Posterior cingulate gyrus (tissue), 11 donors: ENCODE measurements around the gene MYO1B.

Source experiments
- DNase-seq, 10 donors: peaks; one replicate each; pipeline versions ENCODE4 v3.0.0 to v3.0.0-alpha.2; 2020 to 2021; ENCODE audit warnings: mixed read lengths in 3 of 10
- intact Hi-C: fragments of 100-400 bp; cut with DNase I; formaldehyde crosslinking; loops from one replicate; pipeline ENCODE4 v1.15.1; 2023

MYO1B gene

DNA sequence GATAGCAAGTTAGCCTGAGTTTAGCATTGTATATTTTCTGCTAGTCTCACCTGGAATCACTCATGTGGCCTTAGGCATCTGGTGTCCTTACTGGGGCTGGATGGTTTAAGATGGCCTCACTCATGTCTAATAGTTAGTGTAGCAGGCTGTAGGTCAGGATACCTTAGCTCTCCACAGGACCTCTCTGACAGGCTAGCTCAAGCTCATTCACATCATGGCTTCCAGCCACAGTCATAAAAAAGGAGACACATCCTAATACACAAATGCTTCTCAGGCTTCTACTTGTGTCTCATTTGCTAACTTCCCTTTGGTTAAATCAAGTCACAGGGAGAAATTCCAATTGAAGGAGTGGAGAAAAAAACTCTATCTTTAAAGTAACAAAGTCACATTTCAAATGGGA, 47.7 kb downstream of the MYO1B start:
- intact Hi-C loops: no loop called here
- DNase-seq: no peak

DNA sequence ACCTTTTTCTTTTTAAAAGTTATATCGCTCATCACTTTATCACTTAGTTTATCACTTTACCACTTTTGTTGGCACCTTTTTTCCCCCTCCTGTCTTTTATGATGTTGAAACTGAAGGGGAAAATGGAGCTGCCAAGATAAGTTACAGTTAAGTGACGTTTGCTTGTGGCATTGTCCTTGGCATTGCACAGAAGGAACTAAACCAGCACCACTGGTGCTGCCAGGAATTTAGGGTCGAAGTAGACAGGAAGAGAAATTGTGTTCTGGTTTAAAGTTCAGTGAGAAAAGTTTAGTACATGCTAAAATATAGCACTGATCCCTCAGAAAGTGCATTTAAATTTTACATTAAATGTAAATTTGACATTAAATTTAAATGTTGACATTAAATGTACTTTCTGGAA, 49.9 kb downstream of the MYO1B start:
- intact Hi-C loops: no loop called here
- no peak for DNase-seq

DNA sequence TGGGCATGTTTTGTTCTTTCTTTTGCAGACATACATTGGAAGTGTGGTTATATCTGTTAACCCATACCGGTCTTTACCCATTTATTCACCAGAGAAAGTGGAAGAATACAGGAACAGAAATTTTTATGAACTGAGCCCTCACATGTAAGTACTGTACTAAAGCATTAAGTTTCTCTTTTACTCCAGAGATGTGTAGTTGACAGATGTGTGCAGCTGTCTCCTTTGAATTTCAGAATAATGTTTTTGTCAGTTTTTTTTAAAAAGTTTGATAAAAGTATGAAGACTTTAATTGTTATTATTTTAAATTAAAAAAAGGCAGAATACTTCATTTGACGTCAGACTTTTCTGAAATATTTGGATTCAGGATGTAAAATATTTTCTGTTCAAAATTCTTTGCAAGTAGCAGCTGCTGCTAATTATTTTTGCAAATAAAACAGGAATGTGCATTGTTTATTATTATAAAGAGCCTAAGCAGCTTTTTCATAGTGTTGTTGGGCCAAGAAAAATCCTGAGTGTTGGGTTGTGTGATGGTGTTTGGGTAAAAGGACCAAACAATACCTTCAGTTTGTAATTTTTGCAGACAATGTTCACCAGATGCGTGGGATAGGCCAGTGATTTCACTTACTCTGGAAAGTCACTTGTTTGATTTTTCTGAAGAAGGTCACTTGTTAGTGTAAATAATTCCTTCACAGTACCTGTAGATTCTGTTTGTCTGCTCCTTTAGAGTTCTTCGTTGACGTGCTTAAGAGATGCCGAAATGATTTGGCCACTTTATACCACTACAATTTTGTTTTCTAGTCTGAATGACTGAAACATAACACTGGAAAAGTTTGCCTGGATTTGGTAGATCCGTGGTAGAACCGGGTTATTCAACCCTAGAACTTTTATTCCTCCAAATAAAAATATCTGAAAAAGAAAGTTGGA, 51.1 kb downstream of the MYO1B start:
- DNase-seq: no peak
- intact Hi-C loops: no loop called here

DNA sequence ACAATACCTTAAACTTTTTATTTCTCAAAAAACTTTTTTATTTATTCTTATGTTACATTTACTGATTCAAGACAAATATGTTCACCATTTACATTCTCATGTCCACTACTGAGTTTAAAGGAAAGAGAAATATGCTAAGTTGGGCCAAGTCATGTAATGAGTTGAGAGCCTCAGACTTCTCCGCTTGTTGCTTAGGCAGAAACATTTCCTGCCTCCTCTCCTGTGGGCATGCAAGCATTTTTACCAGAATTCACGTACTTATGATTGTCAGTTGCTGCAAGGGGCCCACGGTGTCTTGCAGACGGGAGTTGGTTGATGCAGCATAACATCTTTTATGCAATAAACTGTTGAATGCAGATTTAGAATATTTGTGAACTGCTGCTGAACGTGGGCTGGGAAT, 51.8 kb downstream of the MYO1B start:
- intact Hi-C loops: no loop called here
- DNase-seq: no peak

DNA sequence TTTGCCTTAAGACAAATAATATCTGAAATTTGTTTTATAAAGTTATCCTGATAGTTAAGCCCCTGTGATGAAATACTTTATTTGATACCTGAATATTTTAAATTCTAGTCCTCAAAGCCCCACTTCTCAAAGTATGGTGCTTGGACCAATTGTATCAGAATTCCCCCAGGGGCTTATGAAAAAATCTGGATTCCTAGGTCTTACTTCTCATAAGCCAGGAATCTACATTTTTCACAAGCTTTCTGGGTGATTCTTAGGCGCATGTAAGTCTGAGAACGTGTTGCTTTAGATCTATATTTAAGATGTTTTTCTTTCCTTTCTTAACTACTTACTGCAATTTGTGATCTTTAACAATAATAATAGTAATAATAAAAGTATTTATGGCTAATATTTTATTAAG, 53.1 kb downstream of the MYO1B start:
- no peak for DNase-seq
- intact Hi-C loops: no loop called here

DNA sequence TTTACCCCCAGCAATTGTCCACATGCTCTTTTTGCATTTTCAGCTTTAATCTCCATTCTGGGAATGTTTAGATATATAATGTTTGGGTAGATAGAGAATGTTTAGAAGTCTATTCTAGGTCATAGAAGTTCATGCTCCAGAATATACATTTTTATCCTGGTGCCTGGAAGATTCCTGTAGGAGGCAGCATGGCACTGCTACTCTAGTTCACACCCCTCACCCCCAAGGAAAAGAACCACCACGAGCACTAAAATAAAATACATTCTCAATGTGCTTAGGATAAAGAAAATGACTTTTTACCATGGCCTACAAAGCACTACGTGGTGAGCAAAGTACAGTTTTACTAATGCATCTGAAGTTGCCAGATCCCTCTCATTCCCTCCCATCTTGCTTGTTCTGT, 53.8 kb downstream of the MYO1B start:
- no peak for DNase-seq
- intact Hi-C loops: no loop called here

DNA sequence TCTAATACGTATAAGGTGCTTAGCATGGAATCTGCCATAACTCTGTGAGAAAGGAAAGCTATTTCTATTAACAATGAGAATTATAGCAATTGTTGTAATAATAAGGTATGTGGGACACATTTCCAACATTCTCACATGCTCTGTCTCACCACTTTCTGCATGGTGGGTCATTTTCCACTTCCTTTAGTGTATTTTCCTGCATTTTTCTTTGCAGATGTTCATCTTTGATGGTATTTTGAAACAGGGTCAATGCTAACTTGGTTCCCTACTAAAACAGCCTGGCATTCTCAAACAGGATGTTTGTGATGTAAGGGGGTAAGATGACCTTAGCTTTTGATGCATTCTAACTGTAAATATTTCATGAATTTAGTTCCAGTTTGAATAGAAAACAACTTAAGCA, 54.7 kb downstream of the MYO1B start:
- intact Hi-C loops: loop anchor here (2.0 kb wide), 1 partner anchor 13 kb away; no protein-coding TSS in a partner anchor
- DNase-seq: no peak

DNA sequence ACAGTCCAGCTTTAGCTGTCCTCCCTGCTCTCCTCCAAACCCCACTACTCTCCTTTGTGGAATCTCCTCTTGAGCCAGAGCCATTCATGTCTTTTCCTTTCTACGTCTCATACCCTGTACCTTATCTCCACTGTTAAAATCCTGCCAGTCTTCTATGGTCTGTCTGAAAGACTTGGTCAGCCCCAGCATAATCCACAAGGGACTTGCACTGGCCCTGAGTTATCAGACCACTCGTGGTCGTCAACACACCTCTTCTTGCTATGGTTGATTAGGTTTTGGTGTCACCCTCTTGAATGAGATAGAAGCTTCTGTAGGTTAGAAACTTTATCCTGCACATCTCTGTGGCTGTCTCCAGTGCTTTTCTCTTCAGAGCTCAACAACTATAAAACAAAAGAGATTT, 56.8 kb downstream of the MYO1B start:
- DNase-seq: no peak
- intact Hi-C loops: loop anchor here (2.0 kb wide), 1 partner anchor 15 kb away; no protein-coding TSS in a partner anchor

DNA sequence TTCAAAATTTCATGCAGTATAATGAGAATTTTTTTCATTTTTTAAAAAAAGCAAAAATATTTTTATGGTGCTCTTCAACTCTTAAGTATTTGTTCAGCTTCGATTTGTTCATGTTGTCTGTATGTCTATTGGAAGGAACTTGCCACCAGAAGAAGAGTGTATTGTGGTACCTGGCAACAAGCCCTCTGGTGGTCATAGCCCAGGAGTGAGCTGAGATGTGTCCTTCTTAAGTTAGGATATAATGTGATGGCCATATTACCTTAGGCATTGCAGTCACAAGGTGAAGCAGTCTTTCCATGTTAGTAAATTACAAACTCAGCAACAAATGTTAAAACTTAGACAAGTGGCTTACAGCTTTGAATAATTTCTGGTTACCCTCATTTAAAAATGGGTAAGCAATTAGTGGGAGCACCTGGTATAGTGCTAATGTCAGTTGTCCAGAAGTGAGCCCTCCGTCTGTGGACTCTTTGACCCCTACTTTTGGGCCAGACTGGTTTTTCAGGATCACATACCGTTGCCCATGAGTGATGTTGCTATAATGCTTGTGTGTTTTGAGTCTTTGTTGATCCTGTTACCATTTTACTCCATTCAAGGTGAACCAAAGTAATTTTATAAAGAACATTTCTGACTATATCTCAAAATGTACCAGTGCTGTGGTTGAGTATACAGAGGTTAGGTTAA, 57.4 kb downstream of the MYO1B start:
- no peak for DNase-seq
- intact Hi-C loops: no loop called here

DNA sequence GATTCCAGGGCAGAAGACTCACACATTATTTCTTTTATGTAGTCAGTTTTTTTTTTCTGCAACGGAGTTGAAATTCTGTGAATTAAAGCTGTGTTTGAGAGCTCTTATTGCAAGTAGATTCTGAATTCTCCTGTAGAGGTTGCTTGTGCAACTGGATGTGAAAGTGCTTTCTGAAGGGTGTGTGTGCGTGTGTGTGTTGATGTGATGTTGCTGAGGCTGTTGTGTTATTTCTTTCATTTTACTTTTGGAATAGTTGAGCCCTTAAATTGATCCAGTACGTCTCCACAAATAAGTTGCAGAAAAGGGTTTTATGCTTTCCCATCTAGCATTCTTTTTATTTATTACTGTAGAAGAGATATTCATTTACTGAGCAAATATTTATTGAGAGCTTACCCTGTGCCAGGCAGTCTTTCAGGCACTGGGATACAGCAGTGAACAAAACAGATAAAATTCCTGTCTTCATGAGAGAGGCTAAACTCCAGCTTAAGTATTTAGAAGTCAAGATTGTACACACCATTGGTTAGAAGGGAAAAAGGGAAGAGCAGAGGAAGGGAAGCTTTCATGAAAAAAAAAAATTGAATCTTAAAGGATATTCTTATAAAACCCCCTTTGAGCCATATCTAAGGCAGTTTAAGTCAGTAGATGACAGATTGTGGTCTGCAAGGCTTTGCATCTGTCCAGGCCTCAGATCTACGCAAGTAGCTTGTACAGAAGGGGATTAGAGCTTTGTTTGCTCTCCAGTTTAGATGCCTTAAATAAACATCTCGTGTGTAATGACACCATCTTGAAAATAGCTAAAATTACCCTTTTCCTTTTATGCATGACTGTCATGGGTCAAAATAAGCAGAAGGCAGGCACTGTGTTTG, 58.2 kb downstream of the MYO1B start:
- DNase-seq: no peak
- intact Hi-C loops: no loop called here

DNA sequence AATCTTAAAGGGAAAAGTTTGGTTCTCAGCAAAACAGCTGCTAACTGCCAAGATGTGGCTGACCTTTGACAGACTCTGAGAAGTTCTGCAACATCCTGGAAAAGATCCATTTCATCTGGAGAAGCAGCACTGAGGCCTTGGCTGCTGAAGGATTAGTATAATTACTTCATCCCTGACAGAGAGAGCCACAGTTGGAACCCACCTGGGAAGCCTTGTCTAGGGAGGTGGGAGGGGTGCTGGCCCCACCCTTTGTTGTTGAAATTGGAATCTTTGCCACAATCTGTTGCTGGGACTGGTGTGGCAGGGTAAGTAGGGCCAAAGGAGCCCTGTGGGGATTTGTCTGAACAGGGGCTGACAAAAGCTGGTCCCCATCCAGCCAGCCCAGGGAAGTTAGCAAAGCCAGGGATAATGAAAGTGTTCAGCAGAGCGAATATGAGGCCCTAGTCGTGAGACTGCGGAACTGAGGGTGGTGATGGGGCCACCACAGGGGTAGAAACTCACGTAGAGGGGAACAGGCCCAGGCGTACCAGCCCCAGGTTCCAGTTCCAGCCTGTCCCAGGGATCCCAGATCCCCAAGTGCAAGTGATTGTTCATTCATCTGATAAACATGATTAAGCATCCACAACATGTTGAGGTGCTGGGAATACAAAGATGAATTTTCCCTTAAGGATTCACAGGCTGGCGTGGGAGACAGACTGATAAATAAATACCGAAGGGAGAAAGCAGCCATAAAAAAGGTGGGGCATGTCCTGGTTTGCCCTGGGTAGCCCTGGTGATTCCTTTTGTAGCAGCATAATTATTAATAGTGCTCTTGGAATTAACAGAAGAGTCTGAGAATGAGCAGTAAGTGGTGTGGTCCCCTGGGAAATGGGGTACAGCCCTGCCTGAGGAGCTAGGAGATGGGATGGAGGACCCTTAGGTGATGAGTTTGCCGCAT, 60.0 kb downstream of the MYO1B start:
- intact Hi-C loops: no loop called here
- no peak for DNase-seq

DNA sequence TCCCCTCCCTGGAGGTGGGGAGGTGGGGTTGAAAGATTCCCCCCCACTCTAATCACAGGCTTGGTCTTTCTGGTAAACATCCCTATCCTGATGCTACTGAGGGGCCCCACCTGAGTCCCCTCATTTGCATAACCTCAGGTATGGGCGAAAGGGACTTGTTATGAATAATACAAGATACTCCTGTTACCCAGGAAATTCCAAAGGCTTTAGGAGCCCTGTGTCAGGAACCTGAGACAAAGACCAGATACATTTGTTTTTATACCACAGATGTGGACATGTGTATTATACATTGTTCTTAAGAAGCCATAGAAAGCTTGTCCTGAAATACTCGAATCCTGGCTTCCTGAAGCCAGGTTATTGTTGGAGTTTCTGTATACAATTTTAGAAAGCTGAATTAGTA, 62.8 kb downstream of the MYO1B start:
- intact Hi-C loops: no loop called here
- no peak for DNase-seq

DNA sequence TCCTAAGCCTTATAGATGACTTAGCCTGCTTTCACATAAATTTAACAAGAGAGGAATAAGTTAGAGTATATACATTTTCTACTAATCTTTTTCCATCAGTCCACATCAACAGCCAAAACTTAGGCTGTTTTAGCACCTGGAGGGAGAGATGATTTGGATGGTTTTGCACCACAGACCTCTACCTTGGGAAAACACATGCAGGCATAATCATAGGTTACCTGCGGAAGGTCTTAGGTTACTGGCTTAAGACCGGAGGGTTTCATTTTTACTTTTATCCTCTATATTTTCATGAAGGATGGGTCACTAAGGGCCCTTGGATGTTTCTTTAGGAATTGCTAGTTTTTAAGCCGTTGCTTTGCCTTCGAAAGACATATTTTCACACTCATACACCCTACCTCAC, 66.0 kb downstream of the MYO1B start:
- intact Hi-C loops: no loop called here
- DNase-seq: no peak

DNA sequence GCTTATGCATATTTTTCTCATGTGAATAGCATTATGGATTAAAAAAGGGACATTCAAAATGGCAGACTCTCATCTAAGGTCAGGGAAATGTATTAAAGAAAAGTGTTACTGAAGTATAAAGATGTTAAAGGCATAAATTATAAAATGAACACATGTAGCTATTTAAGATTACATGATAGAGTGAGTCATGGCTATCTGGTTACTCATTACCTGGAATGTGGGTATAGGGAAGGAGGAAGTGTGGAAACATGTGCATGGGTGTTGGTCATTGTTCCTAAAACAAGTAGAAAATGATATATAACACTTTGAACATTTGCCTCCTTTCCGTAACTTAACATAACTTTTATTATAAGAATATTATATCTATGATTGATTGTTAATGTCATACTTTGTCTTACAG, 66.4 kb downstream of the MYO1B start:
- intact Hi-C loops: no loop called here
- DNase-seq: no peak

DNA sequence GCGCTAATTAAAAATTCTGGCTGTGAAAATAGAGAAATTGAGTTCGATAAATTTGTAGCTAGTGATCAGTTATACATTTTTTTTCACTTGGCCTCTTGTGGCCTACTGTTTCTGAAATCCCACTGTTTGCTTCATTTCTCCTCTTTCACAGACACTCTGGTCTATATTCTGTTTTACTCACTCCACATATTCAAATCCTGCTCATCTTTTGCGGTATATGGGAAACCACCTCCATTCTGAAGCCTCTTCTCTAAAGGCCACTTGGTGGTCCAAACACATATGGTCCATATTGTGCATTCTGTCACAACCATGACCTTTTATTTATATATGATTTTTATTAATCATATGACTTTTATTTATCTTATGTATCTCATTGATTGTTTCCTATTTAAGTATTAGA, 67.0 kb downstream of the MYO1B start:
- intact Hi-C loops: no loop called here
- DNase-seq: no peak

DNA sequence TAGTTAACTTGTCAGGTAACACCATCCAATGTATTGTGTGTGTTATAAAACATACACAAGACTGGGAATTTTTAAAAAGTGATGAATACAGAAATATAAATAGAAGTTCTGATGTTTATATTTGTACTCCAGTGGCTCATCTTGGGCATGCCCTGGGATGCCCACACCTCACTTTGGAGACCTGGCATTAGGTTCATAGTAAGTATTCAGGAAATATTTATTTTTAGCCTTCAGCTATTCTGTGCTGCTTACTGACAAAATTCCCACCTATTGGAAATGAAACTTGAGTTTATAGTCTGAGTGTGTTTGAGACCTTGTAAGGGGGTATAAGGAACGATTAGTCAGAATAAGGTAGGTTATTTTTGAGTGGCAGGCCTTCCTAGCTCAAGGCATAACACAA, 67.5 kb downstream of the MYO1B start:
- intact Hi-C loops: no loop called here
- DNase-seq: no peak

DNA sequence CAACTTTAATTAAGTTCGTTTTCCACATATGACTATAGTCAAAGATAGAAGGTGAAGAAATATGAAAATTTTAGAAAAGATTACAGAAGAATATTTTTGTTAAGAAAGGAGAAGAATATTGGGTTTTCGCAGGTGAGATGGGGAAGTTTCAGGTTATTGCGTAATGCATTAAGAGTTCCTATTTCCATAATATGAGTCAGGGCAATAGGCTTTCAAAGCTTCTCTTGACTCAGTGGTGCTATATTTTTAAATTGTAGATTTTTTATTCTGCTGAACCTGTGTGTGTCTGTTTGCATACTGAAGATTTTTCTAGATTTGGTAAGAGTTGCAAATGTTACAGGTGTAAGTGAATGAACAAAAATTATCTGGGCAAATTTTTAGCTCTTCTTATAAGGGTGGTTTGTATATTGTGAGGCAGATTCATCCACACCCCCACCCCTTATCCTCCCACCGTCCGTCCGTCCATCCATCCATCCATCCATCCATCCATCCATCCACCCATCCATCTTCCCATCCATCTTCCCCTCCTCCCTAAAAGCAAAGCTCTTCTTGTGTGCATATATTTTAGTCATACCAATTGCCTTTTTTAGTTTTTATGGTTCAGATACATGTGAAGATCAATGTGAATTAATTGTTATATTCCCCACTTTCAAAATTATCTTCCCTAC, 69.6 kb downstream of the MYO1B start:
- intact Hi-C loops: no loop called here
- no peak for DNase-seq

DNA sequence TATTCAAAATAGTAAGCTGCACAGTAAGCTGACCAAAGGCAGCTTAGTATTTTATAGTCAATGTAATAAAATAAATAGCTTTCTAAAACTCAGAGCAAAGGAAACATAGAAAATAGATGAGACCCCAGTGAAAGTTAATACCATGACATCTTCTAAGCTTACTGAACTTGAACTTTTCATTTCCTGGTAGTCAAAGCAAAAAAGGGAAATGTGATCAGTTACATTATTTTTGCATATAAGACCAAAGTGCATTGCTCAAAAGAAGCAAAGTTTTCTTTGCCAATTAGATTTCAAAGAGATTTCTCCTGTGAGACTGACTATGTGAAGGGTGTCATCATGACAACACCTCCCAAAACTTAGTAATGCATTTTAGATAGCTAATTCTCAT, 70.2 kb downstream of the MYO1B start:
- intact Hi-C loops: no loop called here

DNA sequence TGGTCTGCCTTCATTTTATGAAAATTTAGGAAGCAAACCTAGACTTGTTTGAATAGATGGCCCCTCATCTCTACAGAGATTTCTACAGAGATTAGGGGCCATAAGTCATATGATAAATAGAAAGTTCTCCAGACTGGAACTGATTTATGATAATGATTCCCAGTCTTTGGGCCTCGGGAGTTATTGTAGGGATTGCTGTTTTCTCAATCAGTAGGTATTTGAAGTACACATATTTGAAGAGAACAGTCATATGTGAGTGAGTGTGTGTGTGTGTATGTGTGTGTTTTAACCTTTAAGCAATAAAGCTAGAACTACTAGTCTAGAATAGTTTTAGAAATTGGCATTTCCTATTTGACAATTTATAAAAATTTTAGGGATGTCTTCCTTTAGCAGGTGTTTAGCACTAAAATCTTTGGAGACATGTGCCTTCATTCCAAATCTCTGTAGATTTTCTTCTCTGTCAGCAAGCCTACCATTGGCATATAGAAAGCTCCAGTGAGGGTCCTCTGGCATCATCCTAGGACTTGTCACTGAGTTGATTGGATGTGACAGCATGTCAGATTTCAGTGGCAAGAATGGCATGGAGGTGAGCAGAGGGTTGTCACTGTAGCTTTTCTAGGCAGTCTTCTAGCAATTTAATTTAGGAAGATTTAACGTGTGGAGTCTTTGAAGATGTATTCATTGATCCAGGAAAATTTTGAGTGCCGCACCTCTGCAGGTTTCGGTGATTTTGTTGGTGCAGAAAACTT, 71.2 kb downstream of the MYO1B start:
- intact Hi-C loops: no loop called here
- no peak for DNase-seq

More for the DNA sequence above, 70.2 kb downstream of the MYO1B start:
- no peak for DNase-seq
